IMR-90 (cell line): Measurements from ENCODE around the gene SLC4A8. TPM values are rescaled to one million over a fixed set of nuclear protein-coding genes. Genes with fewer than 3 reads are reported as not detected.

Source experiments
- CTCF ChIP-seq: conservative IDR thresholded peaks from 2 replicates; pipeline ENCODE4 v1.5.1; 2012; ENCODE audit warnings: mild to moderate bottlenecking, low read depth, low read length, improper control_type of control experiment
- MAFK ChIP-seq: IDR thresholded peaks from 2 replicates; pipeline ENCODE4 v1.6.1; 2012; ENCODE audit warnings: low read depth, low read length, improper control_type of control experiment
- polyA plus RNA-seq, 3 experiments: library from polyadenylated mRNA; depleted of rRNA; stranded (reverse); fragments of >200 nt; gene quantifications; 2 replicates each; pipeline ENCODE4 v1.2.3, GENCODE V29; 2012; ENCODE audit warnings: low replicate concordance in 1 of 3
- total RNA-seq: library from RNA; depleted of rRNA; stranded (reverse); fragments of >200 nt; gene quantifications from 2 replicates; pipeline ENCODE4 v1.2.3, GENCODE V29; 2012

The SLC4A8 gene
- total and polyA plus RNA-seq, 2 of the 4 experiments (the other 2 are of a cell fraction) = 3.1 to 5.2 TPM

DNA sequence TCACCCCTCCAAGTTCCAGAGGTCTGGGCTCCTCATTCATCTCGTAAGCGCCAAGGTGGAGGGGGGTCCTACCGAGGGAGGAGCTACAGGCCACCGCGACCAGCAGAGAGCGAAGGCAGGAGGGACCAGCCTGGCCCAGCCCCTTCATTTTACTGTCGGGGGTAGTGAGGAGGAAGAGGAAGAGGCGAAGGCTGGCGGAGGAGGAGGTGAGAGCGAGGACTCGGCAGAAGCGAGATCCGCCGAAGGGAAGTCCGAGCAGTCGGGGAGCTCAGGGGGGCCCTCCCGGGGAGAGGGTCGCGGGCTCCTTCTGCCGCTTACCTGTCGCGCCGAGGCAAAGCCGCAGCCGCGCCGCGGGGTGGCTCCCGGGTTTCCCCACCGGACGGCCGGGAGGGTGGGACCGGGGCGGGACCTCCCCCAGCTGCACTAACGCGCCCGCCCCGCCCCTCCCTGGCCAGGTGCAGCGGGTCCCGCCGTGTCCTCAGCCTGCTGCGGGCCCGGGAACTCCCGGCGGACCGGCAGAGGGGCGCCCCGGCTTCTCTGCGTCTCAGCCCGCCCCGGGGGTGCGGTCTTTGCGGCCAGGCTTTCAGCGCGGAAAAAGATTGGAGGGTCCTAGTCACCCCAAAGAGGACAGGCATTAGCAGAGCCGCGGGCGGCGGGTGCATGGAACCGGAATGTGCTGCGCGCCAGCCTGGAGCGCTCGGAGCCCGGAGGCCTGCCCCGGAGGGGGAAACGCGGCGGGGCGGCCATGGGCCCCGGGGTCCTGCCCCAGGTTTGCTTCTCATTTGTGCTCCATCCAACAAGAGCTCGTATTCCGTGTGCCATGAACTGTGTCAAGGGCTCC, 33.1 kb upstream of the SLC4A8 start, which contains the start of gene GALNT6 (continued):
- TF ChIP-seq CTCF (no peak), MAFK (no peak)
